HCT116 (cell line): ENCODE measurements around the gene CFAP46. TPM values are rescaled to one million over a fixed set of nuclear protein-coding genes. Genes with fewer than 3 reads are reported as not detected.

Source experiments
- ATAC-seq: fragments of 200-7000 bp; cut with Tn5 transposase; 2 replicates; pipeline ENCODE4 v1.9.1; 2020; ENCODE audit warnings: mild to moderate bottlenecking, moderate library complexity
- BruUV-seq: library from RNA; stranded (reverse); fragments of 400-500 nt; replicated peaks from 2 replicates; lab custom pipeline; 2021; lab: Mats Ljungman, UMichigan
- CTCF ChIA-PET: fragments of 300-600 bp; sonication (Branson Sonifier 250); formaldehyde crosslinking; loops from one replicate; lab custom pipeline; 2021; ENCODE audit warnings: antibody characterized with exemption; lab: Charles Lee
- POLR2A ChIA-PET: fragments of 300-600, 350-600 bp; sonication (Branson Sonifier 250); formaldehyde crosslinking; loops from one replicate; lab custom pipeline; 2021; ENCODE audit warnings: antibody characterized with exemption; lab: Charles Lee
- RAD21 ChIA-PET, 2 experiments: fragments of 300-600 bp; sonication (Branson Sonifier 250); formaldehyde crosslinking; loops; one replicate each; lab custom pipeline; 2023; ENCODE audit warnings: low total read pairs in 2 of 2; ENCODE audit not compliant: uncharacterized antibody in 2 of 2, unreplicated experiment in 2 of 2, low non-redundant PET in 1 of 2; lab: Charles Lee
- DNase-seq: peaks from one replicate; pipeline ENCODE4 v3.0.0-alpha.2; 2010; ENCODE audit warnings: low read depth, low spot score
- H2AFZ ChIP-seq: fragments of 200-600 bp; shearing (Covaris generic), sonication (generic); 2 replicates; pipeline ENCODE4 v1.6.1; 2017; ENCODE audit warnings: low read depth, mixed run types, mixed read lengths, antibody characterized with exemption, low read length; ENCODE audit not compliant: poor library complexity, severe bottlenecking
- H3K27ac ChIP-seq: 2 replicates; pipeline ENCODE4 v1.5.1; 2012; ENCODE audit warnings: low read depth, low read length
- H3K27me3 ChIP-seq: fragments of 200-600 bp; sonication (generic); 2 replicates; pipeline ENCODE4 v1.6.1; 2016; ENCODE audit warnings: mixed run types, low read length, mixed read lengths; ENCODE audit not compliant: insufficient read depth
- H3K36me3 ChIP-seq, 2 experiments: fragments of 200-500 bp in 1 of 2; fragments of 200-600 bp in 1 of 2; sonication (Bioruptor generic) in 1 of 2; sonication (generic) in 1 of 2; 2 replicates each; pipeline versions ENCODE4 v1.5.1 to v1.6.1; 2014 to 2016; ENCODE audit warnings: low read length in 2 of 2, inconsistent platforms in 1 of 2, mixed read lengths in 1 of 2, mixed run types in 1 of 2; ENCODE audit not compliant: insufficient read depth in 2 of 2, control insufficient read depth in 1 of 2
- H3K4me1 ChIP-seq, 2 experiments: fragments of 200-600 bp in 1 of 2; sonication (generic) in 1 of 2; 2 replicates each; pipeline versions ENCODE4 v1.5.1 to v1.6.1; 2012 to 2017; ENCODE audit warnings: low read length in 2 of 2, inconsistent platforms in 1 of 2, mild to moderate bottlenecking in 1 of 2, mixed read lengths in 1 of 2, mixed run types in 1 of 2, moderate library complexity in 1 of 2; ENCODE audit not compliant: insufficient read depth in 2 of 2, control insufficient read depth in 1 of 2
- H3K4me2 ChIP-seq: fragments of 200-600 bp; sonication (generic); 2 replicates; pipeline ENCODE4 v1.6.1; 2017; ENCODE audit warnings: mixed run types, low read length, mixed read lengths
- H3K4me3 ChIP-seq, 2 experiments: fragments of 200-600 bp in 1 of 2; sonication (generic) in 1 of 2; replicated peaks in 1 of 2; 2 replicates each; pipeline ENCODE4 v1.5.1; 2011 to 2016; ENCODE audit warnings: low read length in 2 of 2, control low read depth in 1 of 2, low read depth in 1 of 2, mild to moderate bottlenecking in 1 of 2, mixed read lengths in 1 of 2, mixed run types in 1 of 2
- H3K79me2 ChIP-seq: fragments of 200-600 bp; sonication (generic); 2 replicates; pipeline ENCODE4 v1.6.1; 2017; ENCODE audit warnings: mild to moderate bottlenecking, mixed run types, low read length, moderate library complexity, mixed read lengths; ENCODE audit not compliant: insufficient read depth
- H3K9ac ChIP-seq: fragments of 200-600 bp; sonication (generic); 2 replicates; pipeline ENCODE4 v1.6.1; 2016; ENCODE audit warnings: low read length, mixed read lengths
- H3K9me2 ChIP-seq: fragments of 200-600 bp; sonication (generic), shearing (Covaris generic); 2 replicates; pipeline ENCODE4 v1.6.1; 2017; ENCODE audit warnings: mixed run types, mild to moderate bottlenecking, moderate library complexity; ENCODE audit not compliant: insufficient read depth
- H3K9me3 ChIP-seq, 2 experiments: fragments of 200-500 bp in 1 of 2; fragments of 200-600 bp in 1 of 2; sonication (Bioruptor generic) in 1 of 2; sonication (generic) in 1 of 2; 2 replicates each; pipeline ENCODE4 v1.6.1; 2014 to 2017; ENCODE audit warnings: low read length in 2 of 2, mixed read lengths in 2 of 2, inconsistent platforms in 1 of 2, low read depth in 1 of 2, mild to moderate bottlenecking in 1 of 2, mixed run types in 1 of 2, moderate library complexity in 1 of 2; ENCODE audit not compliant: control insufficient read depth in 1 of 2, insufficient read depth in 1 of 2
- H4K20me1 ChIP-seq: fragments of 200-600 bp; sonication (generic), shearing (Covaris generic); 2 replicates; pipeline ENCODE4 v1.6.1; 2017; ENCODE audit warnings: mixed run types, mild to moderate bottlenecking, moderate library complexity; ENCODE audit not compliant: insufficient read depth
- CEBPB ChIP-seq: IDR thresholded peaks from 2 replicates; pipeline ENCODE4 v1.6.1; 2012; ENCODE audit warnings: low read depth
- CTCF ChIP-seq, 3 experiments: fragments of 200-600 bp in 1 of 3; sonication (generic) in 1 of 3; IDR thresholded peaks in 2 of 3; conservative IDR thresholded peaks in 1 of 3; 2 replicates each; pipeline ENCODE4 v1.5.1; 2012 to 2017; ENCODE audit warnings: low read depth in 2 of 3, low read length in 2 of 3, antibody characterized with exemption in 1 of 3, borderline replicate concordance in 1 of 3, control low read depth in 1 of 3, mild to moderate bottlenecking in 1 of 3, mixed read lengths in 1 of 3, mixed run types in 1 of 3, moderate library complexity in 1 of 3; ENCODE audit not compliant: insufficient read depth in 1 of 3
- EZH2phosphoT487 ChIP-seq: fragments of 200-600 bp; IDR thresholded peaks from 2 replicates; pipeline ENCODE4 v1.6.1; 2018; ENCODE audit warnings: antibody characterized with exemption, borderline replicate concordance
- JUND ChIP-seq: IDR thresholded peaks from 2 replicates; pipeline ENCODE4 v1.6.1; 2012
- MAX ChIP-seq: IDR thresholded peaks from 2 replicates; pipeline ENCODE4 v1.6.1; 2012
- POLR2A ChIP-seq: IDR thresholded peaks from 2 replicates; pipeline ENCODE4 v1.7.0; 2011; ENCODE audit warnings: borderline replicate concordance; ENCODE audit not compliant: insufficient read depth, insufficient read length; ENCODE audit errors: extremely low read depth
- RAD21 ChIP-seq: IDR thresholded peaks from 2 replicates; pipeline ENCODE4 v1.6.1; 2012; ENCODE audit warnings: low read depth, mild to moderate bottlenecking
- REST ChIP-seq: IDR thresholded peaks from 2 replicates; pipeline ENCODE4 v1.6.1; 2012; ENCODE audit warnings: low read depth
- SIN3A ChIP-seq: IDR thresholded peaks from 2 replicates; pipeline ENCODE4 v1.6.1; 2012; ENCODE audit warnings: low read depth
- SP1 ChIP-seq: IDR thresholded peaks from 2 replicates; pipeline ENCODE4 v1.6.1; 2012; ENCODE audit warnings: low read depth
- TCF7L2 ChIP-seq: IDR thresholded peaks from 2 replicates; pipeline ENCODE4 v1.7.0; 2011; ENCODE audit warnings: borderline replicate concordance, inconsistent platforms; ENCODE audit not compliant: insufficient read depth, insufficient read length; ENCODE audit errors: extremely low read depth
- ZBTB33 ChIP-seq: IDR thresholded peaks from 2 replicates; pipeline ENCODE4 v1.6.1; 2011; ENCODE audit warnings: mild to moderate bottlenecking, low read length, moderate library complexity; ENCODE audit not compliant: insufficient replicate concordance; ENCODE audit errors: extremely low read depth
- ZFX ChIP-seq: fragments of 450-650 bp; IDR thresholded peaks from 2 replicates; pipeline ENCODE4 v1.6.1; 2017
- intact Hi-C: fragments of 100-400 bp; cut with micrococcal nuclease; formaldehyde crosslinking; loops from 2 replicates; pipeline ENCODE4 v1.10.0; 2022
- total RNA-seq: library from RNA; stranded (reverse); gene quantifications from one replicate; pipeline ENCODE4 v1.2.1, GENCODE V29; 2021; ENCODE audit not compliant: unreplicated experiment

CFAP46 gene
- total RNA-seq, 1 experiment from 2014 or later = 1.4 TPM

GRCh38 chr10:132972986-132973902 is 30.9 kb upstream of the CFAP46 start:
- H2AFZ ChIP-seq = no peak overlapping the region
- no peak for DNase-seq
- H3K4me2 ChIP-seq = no peak overlapping the region
- no peaks in the 10 kb centered on the region for H3K36me3 ChIP-seq
- POLR2A ChIA-PET = no interaction called here
- no peaks in the 10 kb centered on the region for H3K27me3 ChIP-seq
- no TSS peak for BruUV-seq
- RAD21 ChIA-PET = no interaction called here
- CTCF ChIA-PET = no interaction called here
- no peak overlapping the region for H3K4me3 ChIP-seq
- no peak overlapping the region for H3K27ac ChIP-seq
- H4K20me1 ChIP-seq = no peaks in the 10 kb centered on the region
- no peaks in the 10 kb centered on the region for H3K4me1 ChIP-seq
- H3K9me2 ChIP-seq = no peaks in the 10 kb centered on the region
- H3K9ac ChIP-seq = no peak overlapping the region
- no peaks in the 10 kb centered on the region for H3K9me3 ChIP-seq
- no peak for TF ChIP-seq CEBPB
- no peak for TF ChIP-seq ZFX
- no peak for TF ChIP-seq TCF7L2
- TF ChIP-seq POLR2A = no peak
- no peak for TF ChIP-seq RAD21
- TF ChIP-seq CTCF (IDR thresholded peaks at IDR 0.05 in 2 of 3, conservative IDR thresholded peaks at IDR 0.05 in 1 of 3; ENCODE audit: borderline replicate concordance in 1 of 3, insufficient read depth in 1 of 3, low read depth in 2 of 3, low read length in 2 of 3) = no peak
- TF ChIP-seq SP1 = no peak
- no peak for TF ChIP-seq SIN3A
- no peak for TF ChIP-seq MAX
- no peak for TF ChIP-seq JUND
- TF ChIP-seq ZBTB33 = no peak
- TF ChIP-seq EZH2phosphoT487 = no peak
- no peak for TF ChIP-seq REST
- no peak for ATAC-seq
- no peaks in the 10 kb centered on the region for H3K79me2 ChIP-seq
- intact Hi-C loops = no loop called here
